Left renal cortex interstitium (tissue), 4 donors: Measurements from ENCODE around the gene CDC14C. TPM values are rescaled to one million over a fixed set of nuclear protein-coding genes. Genes with fewer than 3 reads are reported as not detected.

ENCODE experiments used
- DNase-seq, 4 donors: peaks; one replicate each; pipeline ENCODE4 v3.0.0-alpha.2; 2013; ENCODE audit warnings: low read depth in 4 of 4, low spot score in 2 of 4, missing footprints in 1 of 4
- polyA plus RNA-seq, 4 donors: library from polyadenylated mRNA; unstranded; fragments of 120-200 nt; gene quantifications; one replicate each; pipeline ENCODE4 v1.2.1, GENCODE V29; 2013; ENCODE audit not compliant: insufficient read length in 4 of 4

CDC14C gene
- polyA plus RNA-seq, 4 donors, result 0.05 to 0.06 TPM; not detected in 2

GRCh38 chr7:48971173-48971572, 46.8 kb downstream of the CDC14C start:
- no peak for DNase-seq

- no peak for DNase-seq
These were observed 51.9 kb downstream of the CDC14C start for GRCh38 chr7:48976253-48976652.

GRCh38 chr7:48976850-48977249, 52.5 kb downstream of the CDC14C start:
- DNase-seq, result no peak
